Parathyroid adenoma (tissue), 2 donors: ENCODE results near the gene IP6K1.

ENCODE experiments used
- H2AFZ ChIP-seq: fragments of 300-600 bp; sonication (generic); one replicate; pipeline ENCODE4 v1.7.0; 2017; ENCODE audit warnings: antibody characterized with exemption, mild to moderate bottlenecking
- H3K27ac ChIP-seq: fragments of 300-600 bp; sonication (generic); one replicate; pipeline ENCODE4 v1.7.0; 2017
- H3K27me3 ChIP-seq: fragments of 300-600 bp; sonication (generic); one replicate; pipeline ENCODE4 v1.7.0; 2017; ENCODE audit warnings: low read length; ENCODE audit not compliant: control insufficient read depth, insufficient read depth
- H3K36me3 ChIP-seq: fragments of 300-600 bp; sonication (generic); one replicate; pipeline ENCODE4 v1.7.0; 2017; ENCODE audit warnings: low read length; ENCODE audit not compliant: control insufficient read depth, insufficient read depth
- H3K4me1 ChIP-seq: fragments of 300-600 bp; sonication (generic); one replicate; pipeline ENCODE4 v1.7.0; 2017; ENCODE audit warnings: control low read depth
- H3K4me2 ChIP-seq: fragments of 300-600 bp; sonication (generic); one replicate; pipeline ENCODE4 v1.7.0; 2017; ENCODE audit warnings: low read length
- H3K4me3 ChIP-seq: fragments of 300-600 bp; sonication (generic); one replicate; pipeline ENCODE4 v1.7.0; 2017; ENCODE audit warnings: low read depth, low read length
- H3K79me2 ChIP-seq: fragments of 300-600 bp; sonication (generic); one replicate; pipeline ENCODE4 v1.7.0; 2017; ENCODE audit warnings: control low read depth
- H3K9ac ChIP-seq: fragments of 300-600 bp; sonication (generic); one replicate; pipeline ENCODE4 v1.7.0; 2017; ENCODE audit warnings: mild to moderate bottlenecking
- H3K9me3 ChIP-seq: fragments of 300-600 bp; sonication (generic); one replicate; pipeline ENCODE4 v1.7.0; 2017; ENCODE audit warnings: low read length; ENCODE audit not compliant: control insufficient read depth
- CTCF ChIP-seq: fragments of 300-600 bp; sonication (generic); IDR thresholded peaks from one replicate; pipeline ENCODE4 v1.7.0; 2017; ENCODE audit warnings: antibody characterized with exemption, mild to moderate bottlenecking
- donor health status: primary hyperparathyroidism.

IP6K1 gene

DNA sequence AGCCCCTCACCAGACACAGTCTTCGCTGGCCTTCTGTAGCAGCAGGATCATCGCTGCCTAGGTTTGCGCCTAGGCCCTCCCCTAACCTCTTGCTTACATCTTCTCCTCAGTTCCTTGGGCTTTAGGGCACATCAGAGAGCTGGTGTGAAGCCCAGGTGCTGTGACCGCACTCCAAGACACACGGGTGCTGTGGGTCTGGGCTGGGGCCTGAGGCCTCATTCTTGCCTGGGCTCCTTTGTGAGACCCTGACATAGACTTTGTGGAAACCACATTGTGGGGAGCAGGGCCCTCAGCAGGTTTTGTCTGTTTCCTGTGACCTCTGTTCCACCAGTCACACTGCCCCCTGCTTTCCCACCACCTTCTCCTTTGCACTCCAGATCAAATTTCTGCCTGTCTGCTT is 74.9 kb downstream of the IP6K1 start:
- no peaks in the 10 kb centered on the region for H3K9me3 ChIP-seq
- TF ChIP-seq CTCF: no peak
- H3K4me1 ChIP-seq: peaks cover 13% of the 10 kb centered on the region
- no peak overlapping the region for H3K4me2 ChIP-seq
- H3K27me3 ChIP-seq: no peaks in the 10 kb centered on the region
- no peaks in the 10 kb centered on the region for H3K79me2 ChIP-seq
- H3K9ac ChIP-seq: no peak overlapping the region
- no peak overlapping the region for H3K27ac ChIP-seq
- no peak overlapping the region for H3K4me3 ChIP-seq
- no peak overlapping the region for H2AFZ ChIP-seq
- no peaks in the 10 kb centered on the region for H3K36me3 ChIP-seq

- Histone ChIP-seq H3K9ac (no peak overlapping the region), H3K36me3 (no peaks in the 10 kb centered on the region), H2AFZ (no peak overlapping the region), H3K27ac (no peak overlapping the region), H3K79me2 (no peaks in the 10 kb centered on the region), H3K27me3 (no peaks in the 10 kb centered on the region), H3K4me2 (no peak overlapping the region), H3K9me3 (no peaks in the 10 kb centered on the region), H3K4me1 (peaks cover 6% of the 10 kb centered on the region), H3K4me3 (no peak overlapping the region)
- no peak for TF ChIP-seq CTCF
These were observed 76.5 kb downstream of the IP6K1 start for GRCh38 chr3:49709852-49710251.

DNA sequence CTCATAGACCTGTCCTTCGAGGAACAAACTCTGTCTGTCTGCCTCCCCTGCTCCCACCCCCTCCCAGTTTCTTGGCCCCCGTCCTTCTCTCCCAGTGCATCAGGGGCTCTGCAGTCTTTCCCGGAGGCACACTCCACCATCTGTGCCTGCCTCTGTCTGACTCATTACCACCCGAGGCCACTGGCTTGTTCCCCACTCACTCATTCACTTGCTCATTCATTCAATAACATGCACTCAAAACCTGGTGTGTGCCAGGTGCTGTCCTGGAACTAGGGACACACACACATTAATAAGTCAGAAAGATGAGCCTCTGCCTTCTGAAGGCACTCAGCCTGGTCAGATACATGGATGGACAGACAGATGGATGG is 79.2 kb downstream of the IP6K1 start:
- peaks cover 3% of the 10 kb centered on the region for H3K4me1 ChIP-seq
- H3K27me3 ChIP-seq: no peaks in the 10 kb centered on the region
- H3K4me3 ChIP-seq: no peak overlapping the region
- H3K79me2 ChIP-seq: peaks cover 4% of the 10 kb centered on the region
- no peak overlapping the region for H2AFZ ChIP-seq
- no peak overlapping the region for H3K4me2 ChIP-seq
- no peak overlapping the region for H3K9ac ChIP-seq
- no peak overlapping the region for H3K27ac ChIP-seq
- TF ChIP-seq CTCF: no peak
- H3K9me3 ChIP-seq: no peaks in the 10 kb centered on the region
- H3K36me3 ChIP-seq: no peaks in the 10 kb centered on the region

DNA sequence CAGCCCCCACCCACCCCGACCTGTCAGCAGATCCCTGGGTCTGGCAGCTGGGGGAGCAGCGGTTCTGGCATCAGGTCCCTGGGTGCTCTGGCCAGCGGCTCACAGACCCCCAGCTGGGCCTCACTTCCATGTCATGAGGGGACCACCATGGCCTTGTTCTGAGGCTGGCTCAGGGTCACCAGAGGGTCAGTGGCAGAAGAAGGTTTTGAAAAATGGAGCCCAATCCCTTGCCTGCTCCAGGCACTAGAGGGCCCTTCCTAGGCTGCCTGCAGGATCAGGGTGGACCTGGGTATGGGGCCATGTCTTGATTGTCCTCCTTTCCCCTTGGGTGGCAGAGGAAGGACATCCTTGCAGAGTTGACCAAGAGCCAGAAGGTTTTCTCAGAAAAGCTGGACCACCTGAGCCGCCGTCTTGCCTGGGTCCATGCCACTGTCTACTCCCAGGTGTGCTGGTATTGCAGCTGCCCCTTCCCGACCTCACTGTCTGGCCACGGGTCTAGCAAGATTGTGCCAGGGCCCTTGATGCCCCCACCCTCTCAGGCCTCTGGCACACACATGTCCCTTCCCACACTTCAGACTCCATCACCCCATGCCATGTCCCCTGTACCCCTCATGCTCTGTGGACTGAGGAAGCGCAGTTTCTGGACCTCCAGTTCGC is 79.8 kb downstream of the IP6K1 start:
- Histone ChIP-seq H3K4me2 (no peak overlapping the region), H3K27ac (no peak overlapping the region), H3K9ac (no peak overlapping the region), H2AFZ (no peak overlapping the region), H3K9me3 (no peaks in the 10 kb centered on the region), H3K79me2 (peaks cover 4% of the 10 kb centered on the region), H3K36me3 (no peaks in the 10 kb centered on the region), H3K4me1 (peaks cover 3% of the 10 kb centered on the region), H3K27me3 (no peaks in the 10 kb centered on the region), H3K4me3 (no peak overlapping the region)
- TF ChIP-seq CTCF: no peak

DNA sequence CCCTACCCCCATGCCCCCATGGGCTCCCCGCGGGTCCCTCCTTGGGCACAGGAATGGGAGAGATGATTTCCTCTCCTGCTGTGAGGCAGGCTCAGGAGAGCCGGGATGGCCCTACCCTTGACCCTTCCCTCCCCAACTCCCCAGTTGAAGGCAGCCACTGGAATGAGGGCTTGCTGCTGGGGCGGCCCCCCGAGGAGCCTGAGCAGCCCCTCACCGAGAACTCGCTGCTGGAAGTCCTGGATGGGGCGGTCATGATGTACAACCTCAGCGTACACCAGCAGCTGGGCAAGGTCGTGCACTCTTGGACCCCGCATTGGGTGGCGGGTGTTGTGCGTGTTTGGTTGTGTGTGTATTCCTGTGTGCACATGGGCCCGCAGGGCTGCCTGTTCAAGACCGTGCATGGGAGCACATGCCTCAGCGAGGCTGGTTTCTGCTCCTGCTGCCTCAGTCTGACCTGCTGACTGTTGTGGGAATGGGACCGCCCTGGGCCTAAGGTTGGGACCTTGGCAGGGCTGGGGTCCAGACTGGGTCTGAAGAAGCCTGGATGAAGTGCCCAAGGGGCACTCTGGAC is 80.9 kb downstream of the IP6K1 start:
- Histone ChIP-seq H3K79me2 (peaks cover 4% of the 10 kb centered on the region), H3K27me3 (no peaks in the 10 kb centered on the region), H3K9me3 (no peaks in the 10 kb centered on the region), H3K9ac (no peak overlapping the region), H3K36me3 (no peaks in the 10 kb centered on the region), H3K4me3 (no peak overlapping the region), H2AFZ (no peak overlapping the region), H3K4me1 (peaks cover 3% of the 10 kb centered on the region), H3K4me2 (no peak overlapping the region), H3K27ac (no peak overlapping the region)
- no peak for TF ChIP-seq CTCF
